BLaER1 (cell line): ENCODE data around the gene CDKAL1.
"Not testable (repeated sequence)": the region's sequence is repeated elsewhere in the genome, so short reads cannot be mapped to it uniquely, and the experiment has no call there.

Experiments
- H3K27ac ChIP-seq: shearing (Covaris generic); formaldehyde crosslinking; 2 replicates; pipeline ENCODE4 v1.8.1; 2022
- H3K27me3 ChIP-seq: shearing (Covaris generic); formaldehyde crosslinking; 2 replicates; pipeline ENCODE4 v1.8.1; 2022
- H3K36me3 ChIP-seq: shearing (Covaris generic); formaldehyde crosslinking; 2 replicates; pipeline ENCODE4 v1.8.1; 2022
- H3K4me1 ChIP-seq: shearing (Covaris generic); formaldehyde crosslinking; 2 replicates; pipeline ENCODE4 v1.8.1; 2022
- H3K4me2 ChIP-seq: shearing (Covaris generic); formaldehyde crosslinking; 2 replicates; pipeline ENCODE4 v1.8.1; 2022
- H3K4me3 ChIP-seq: shearing (Covaris generic); formaldehyde crosslinking; 2 replicates; pipeline ENCODE4 v1.8.1; 2022
- H3K9ac ChIP-seq: shearing (Covaris generic); formaldehyde crosslinking; 2 replicates; pipeline ENCODE4 v1.8.1; 2022
- H3K9me3 ChIP-seq: shearing (Covaris generic); formaldehyde crosslinking; 2 replicates; pipeline ENCODE4 v1.8.1; 2022
- H4K20me1 ChIP-seq: shearing (Covaris generic); formaldehyde crosslinking; 2 replicates; pipeline ENCODE4 v1.8.1; 2022
- Cebpa-rat ChIP-seq: shearing (Covaris generic); IDR thresholded peaks from 2 replicates; pipeline ENCODE4 v1.8.1; 2022

The CDKAL1 gene

DNA sequence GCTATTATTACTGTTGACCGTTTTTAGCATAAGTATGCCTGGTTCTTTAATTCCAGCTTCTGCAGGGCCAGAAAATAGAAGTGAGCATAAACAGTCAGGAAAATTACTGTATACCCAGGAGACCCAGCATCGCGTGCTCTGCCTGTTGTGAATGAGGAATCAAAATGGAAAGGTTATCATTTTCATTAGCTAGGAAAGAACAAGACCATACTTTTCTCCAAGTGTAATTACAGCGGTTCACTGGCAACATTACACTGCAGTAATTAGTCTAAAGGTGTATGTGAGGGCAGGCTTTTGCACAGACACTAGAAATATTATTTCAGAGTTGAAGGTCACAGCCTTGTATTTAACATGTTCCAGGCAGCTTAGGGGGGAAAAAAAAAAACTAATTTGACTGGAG, 655.5 kb downstream of the CDKAL1 start:
- Histone ChIP-seq H3K4me2 (peak overlapping the region; percentile 75), H3K9ac (no peak overlapping the region), H3K9me3 (peaks cover 17% of the 10 kb centered on the region), H3K4me1 (peaks cover 50% of the 10 kb centered on the region), H3K4me3 (no peak overlapping the region; the same call in 1 of the 2 replicates), H3K27ac (peak overlapping the region; percentile 20; the same call in 1 of the 2 replicates), H3K27me3 (no peaks in the 10 kb centered on the region), H3K36me3 (no peaks in the 10 kb centered on the region), H4K20me1 (no peaks in the 10 kb centered on the region)
- TF ChIP-seq Cebpa-rat: no peak

DNA sequence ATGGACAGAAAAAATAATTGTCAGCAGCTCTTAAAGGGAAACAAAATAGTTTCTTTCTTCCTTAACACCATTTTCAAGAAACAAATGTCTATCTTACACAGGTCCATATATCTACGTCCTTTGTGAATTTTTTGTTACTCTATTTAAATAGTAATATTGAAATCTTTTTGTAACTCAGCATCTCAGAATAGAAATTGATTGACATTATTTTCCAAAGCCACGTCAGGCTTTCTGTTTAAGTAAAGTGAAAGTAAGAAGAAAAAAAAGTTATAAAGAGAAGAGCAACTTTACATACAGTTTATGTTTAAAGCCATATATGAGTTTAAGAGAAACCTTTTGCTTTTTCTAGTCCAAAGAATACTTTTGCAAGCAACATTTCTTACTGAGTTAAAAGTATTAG, 656.4 kb downstream of the CDKAL1 start:
- Histone ChIP-seq H4K20me1 (no peaks in the 10 kb centered on the region), H3K9ac (no peak overlapping the region), H3K4me2 (peak overlapping the region; percentile 75), H3K4me1 (peaks cover 54% of the 10 kb centered on the region), H3K9me3 (peaks cover 17% of the 10 kb centered on the region), H3K4me3 (no peak overlapping the region), H3K27ac (0 out of 2 replicates have a peak overlapping the region, but pooled peaks have one; percentile 20), H3K36me3 (no peaks in the 10 kb centered on the region), H3K27me3 (no peaks in the 10 kb centered on the region)
- no peak for TF ChIP-seq Cebpa-rat

DNA sequence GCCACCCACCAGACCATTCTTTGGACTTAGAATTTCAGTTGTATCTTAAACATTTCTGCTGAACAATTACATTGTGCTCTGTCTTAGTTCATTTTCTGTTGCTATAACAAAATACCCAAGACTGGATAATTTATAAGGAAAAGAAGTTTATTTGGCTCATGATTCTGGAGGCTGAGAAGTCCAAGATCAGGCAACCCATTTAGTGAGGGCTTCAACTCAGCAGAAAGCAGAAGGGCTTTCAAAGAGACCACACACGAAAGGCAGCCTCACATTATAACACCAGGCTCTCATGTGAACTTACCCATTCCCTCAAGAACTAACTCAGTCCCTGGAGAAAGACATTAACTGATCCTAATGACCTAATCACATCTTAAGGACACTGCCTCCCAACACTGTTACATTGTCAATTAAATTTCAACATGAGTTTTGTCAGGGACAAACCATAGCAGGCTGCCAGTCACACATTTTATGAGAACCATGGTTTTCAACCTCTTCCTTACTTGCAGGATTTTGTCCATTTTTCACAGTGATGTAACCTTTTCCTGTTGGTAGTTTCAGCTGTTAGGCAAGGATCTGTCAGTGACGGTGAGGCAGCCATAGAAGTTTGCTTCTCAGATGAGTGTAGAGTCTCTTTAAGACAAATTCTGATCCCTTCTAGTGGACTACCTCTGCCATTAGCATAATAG, 659.7 kb downstream of the CDKAL1 start:
- H4K20me1 ChIP-seq: no peaks in the 10 kb centered on the region
- no peaks in the 10 kb centered on the region for H3K36me3 ChIP-seq
- H3K9me3 ChIP-seq: peaks cover 17% of the 10 kb centered on the region
- no peak overlapping the region for H3K4me3 ChIP-seq
- H3K27me3 ChIP-seq: no peaks in the 10 kb centered on the region
- H3K4me1 ChIP-seq: peaks cover 52% of the 10 kb centered on the region
- no peak for TF ChIP-seq Cebpa-rat
- no peak overlapping the region for H3K9ac ChIP-seq
- H3K27ac ChIP-seq: no peak overlapping the region
- H3K4me2 ChIP-seq: no peak overlapping the region

DNA sequence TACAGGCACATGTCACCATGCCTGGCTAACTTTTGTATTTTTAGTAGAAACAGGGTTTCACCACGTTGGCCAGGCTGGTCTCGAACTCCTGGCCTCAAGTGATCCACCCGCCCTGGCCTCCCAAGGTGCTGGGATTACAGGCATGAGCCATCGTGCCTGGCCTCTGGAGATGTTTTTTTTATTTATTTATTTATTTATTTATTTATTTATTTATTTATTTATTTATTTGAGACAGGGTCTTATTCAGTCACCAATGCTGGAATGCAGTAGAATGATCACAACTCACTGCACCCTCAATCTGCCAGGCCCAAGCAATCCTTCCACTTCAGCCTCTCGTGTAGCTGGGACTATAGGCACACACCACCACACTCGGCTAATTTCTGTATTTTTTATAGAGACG, 661.0 kb downstream of the CDKAL1 start:
- not testable (repeated sequence) for H3K4me2 ChIP-seq

DNA sequence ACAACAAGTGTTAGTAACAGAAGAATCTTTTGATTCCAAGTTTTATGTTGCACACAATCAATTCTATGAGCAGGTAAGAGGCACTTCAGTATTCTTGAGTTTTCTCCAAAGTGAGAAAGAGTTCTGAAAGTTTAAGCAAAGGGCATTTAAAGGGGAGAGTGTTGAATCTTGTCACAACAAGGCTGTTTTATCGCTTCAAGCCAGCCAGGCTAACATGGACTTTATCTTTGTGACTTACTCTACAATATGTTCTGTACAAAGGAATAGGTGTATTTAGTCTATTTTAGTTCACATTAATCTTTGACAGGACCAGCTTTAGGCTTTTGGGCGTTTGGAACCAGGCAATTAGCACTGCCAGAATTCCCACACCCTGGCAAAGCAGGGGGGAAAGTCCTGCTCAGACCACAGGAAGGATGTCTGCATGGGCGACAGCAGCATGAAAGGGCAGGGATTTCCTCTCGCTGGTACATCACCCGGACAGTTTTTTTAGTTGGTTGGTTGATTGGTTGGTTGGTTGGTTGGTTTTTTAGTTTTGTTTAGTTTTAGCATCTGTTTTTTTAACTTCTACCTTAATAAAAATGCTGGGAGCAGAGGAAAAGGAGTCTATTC, 663.9 kb downstream of the CDKAL1 start:
- peaks cover 52% of the 10 kb centered on the region for H3K4me1 ChIP-seq
- H3K27ac ChIP-seq: 0 out of 2 replicates have a peak overlapping the region, but pooled peaks have one; percentile 48
- peaks cover 12% of the 10 kb centered on the region for H3K9me3 ChIP-seq
- H3K27me3 ChIP-seq: no peaks in the 10 kb centered on the region
- no peak overlapping the region for H3K4me3 ChIP-seq
- H3K9ac ChIP-seq: no peak overlapping the region
- H3K4me2 ChIP-seq: peak overlapping the region; percentile 73
- no peaks in the 10 kb centered on the region for H4K20me1 ChIP-seq
- no peak for TF ChIP-seq Cebpa-rat
- no peaks in the 10 kb centered on the region for H3K36me3 ChIP-seq

More for the DNA sequence above, 661.0 kb downstream of the CDKAL1 start:
- not testable (repeated sequence) for H3K4me3 ChIP-seq, H3K36me3 ChIP-seq, H3K9ac ChIP-seq, H3K27ac ChIP-seq, H3K27me3 ChIP-seq, H4K20me1 ChIP-seq
- H3K9me3 ChIP-seq: peaks cover 17% of the 10 kb centered on the region
- H3K4me1 ChIP-seq: peaks cover 52% of the 10 kb centered on the region

DNA sequence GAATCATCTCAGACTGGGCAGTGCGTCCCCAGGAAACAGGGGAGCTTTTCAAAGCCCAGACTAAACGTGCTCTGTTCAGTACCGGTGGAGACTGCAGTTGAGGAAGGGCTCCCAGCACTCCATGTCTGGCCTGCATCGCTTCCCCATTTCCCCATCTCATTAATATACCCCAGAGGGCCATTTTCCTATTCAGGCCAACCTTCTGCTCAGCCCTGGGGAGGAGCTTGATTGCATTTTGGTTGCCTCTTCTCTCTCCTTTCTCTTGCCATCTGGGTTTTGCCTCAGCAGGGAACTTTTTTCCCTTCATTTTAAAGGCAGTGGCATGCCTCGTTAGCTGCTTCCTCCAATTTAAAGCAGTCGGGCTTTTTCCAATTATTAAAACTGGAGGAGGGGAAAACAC, 665.0 kb downstream of the CDKAL1 start:
- no peak for TF ChIP-seq Cebpa-rat
- no peaks in the 10 kb centered on the region for H3K36me3 ChIP-seq
- H3K27ac ChIP-seq: peak overlapping the region; percentile 48; the same call in 1 of the 2 replicates

DNA sequence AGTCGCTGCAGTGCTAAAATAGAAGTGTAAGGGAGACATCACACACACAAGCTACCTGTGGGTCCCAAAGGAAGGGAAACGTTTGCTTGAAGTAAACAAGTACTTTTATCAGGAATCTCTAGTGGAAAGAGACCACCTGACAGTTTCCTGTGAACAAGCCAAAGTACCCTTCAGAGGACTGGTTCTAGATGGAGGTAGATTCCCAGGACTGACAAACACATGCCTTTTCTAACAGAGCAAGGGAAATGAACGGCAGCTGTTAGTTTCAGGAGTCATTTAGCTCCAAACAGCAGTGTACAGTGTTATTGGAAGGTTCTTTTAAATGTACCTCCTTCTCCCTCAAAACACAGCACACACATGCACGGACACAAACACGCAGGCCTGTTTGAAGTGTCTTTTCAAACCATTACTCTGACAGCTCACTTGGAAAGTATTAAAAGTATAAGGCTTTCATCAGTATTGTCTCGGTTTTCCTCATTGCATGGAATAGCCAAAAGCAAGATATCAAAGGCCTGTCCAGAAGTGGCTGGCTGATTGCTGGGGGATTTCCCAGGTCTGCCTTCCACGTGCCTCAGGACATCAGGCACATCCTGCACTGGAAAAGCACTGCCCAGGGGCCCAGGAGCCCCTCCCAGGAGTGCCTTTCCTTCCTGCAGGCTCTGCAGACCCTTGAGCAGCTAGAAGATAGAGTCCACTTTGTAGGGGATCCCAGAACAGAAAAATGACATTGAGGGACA, 666.0 kb downstream of the CDKAL1 start:
- TF ChIP-seq Cebpa-rat: no peak
- no peaks in the 10 kb centered on the region for H4K20me1 ChIP-seq
- H3K9ac ChIP-seq: no peak overlapping the region
- H3K27me3 ChIP-seq: no peaks in the 10 kb centered on the region
- H3K9me3 ChIP-seq: peaks cover 7% of the 10 kb centered on the region
- H3K4me2 ChIP-seq: peak overlapping the region; percentile 73
- peaks cover 5% of the 10 kb centered on the region; the same call in 1 of the 2 replicates for H3K36me3 ChIP-seq
- H3K4me1 ChIP-seq: peaks cover 43% of the 10 kb centered on the region
- no peak overlapping the region for H3K4me3 ChIP-seq
- H3K27ac ChIP-seq: no peak overlapping the region

More for the DNA sequence above, 665.0 kb downstream of the CDKAL1 start:
- peaks cover under 1% of the 10 kb centered on the region; the same call in 1 of the 2 replicates for H3K9me3 ChIP-seq
- H3K9ac ChIP-seq: no peak overlapping the region; the same call in 1 of the 2 replicates
- no peak overlapping the region for H3K4me3 ChIP-seq
- peaks cover 52% of the 10 kb centered on the region for H3K4me1 ChIP-seq
- no peaks in the 10 kb centered on the region for H3K27me3 ChIP-seq
- peak overlapping the region; percentile 73 for H3K4me2 ChIP-seq
- H4K20me1 ChIP-seq: no peaks in the 10 kb centered on the region

DNA sequence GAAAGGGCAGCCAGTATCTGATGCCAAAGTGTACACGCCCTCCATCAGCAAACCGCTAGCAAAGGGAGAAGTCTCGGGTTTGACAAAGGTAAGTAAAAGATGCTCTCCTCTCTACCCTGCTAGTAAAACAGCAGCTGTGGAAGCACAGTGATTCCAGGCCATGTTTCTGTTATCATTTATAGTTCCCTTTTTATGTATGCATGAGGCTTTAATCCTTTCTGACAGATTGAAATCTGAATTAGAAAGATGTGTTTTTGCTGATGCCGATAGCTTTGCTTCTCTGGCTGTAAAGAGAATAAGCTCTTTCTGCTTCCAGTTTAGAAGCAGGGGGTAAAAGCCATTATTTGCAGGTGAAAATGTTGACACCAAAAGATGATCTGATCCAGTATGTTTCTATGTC, 666.9 kb downstream of the CDKAL1 start:
- Histone ChIP-seq H3K4me1 (peaks cover 43% of the 10 kb centered on the region), H3K27me3 (no peaks in the 10 kb centered on the region), H3K4me2 (no peak overlapping the region), H3K36me3 (peaks cover 6% of the 10 kb centered on the region; the same call in 1 of the 2 replicates), H3K27ac (no peak overlapping the region), H3K9me3 (peaks cover 13% of the 10 kb centered on the region), H3K9ac (no peak overlapping the region), H4K20me1 (no peaks in the 10 kb centered on the region), H3K4me3 (no peak overlapping the region)
- no peak for TF ChIP-seq Cebpa-rat

DNA sequence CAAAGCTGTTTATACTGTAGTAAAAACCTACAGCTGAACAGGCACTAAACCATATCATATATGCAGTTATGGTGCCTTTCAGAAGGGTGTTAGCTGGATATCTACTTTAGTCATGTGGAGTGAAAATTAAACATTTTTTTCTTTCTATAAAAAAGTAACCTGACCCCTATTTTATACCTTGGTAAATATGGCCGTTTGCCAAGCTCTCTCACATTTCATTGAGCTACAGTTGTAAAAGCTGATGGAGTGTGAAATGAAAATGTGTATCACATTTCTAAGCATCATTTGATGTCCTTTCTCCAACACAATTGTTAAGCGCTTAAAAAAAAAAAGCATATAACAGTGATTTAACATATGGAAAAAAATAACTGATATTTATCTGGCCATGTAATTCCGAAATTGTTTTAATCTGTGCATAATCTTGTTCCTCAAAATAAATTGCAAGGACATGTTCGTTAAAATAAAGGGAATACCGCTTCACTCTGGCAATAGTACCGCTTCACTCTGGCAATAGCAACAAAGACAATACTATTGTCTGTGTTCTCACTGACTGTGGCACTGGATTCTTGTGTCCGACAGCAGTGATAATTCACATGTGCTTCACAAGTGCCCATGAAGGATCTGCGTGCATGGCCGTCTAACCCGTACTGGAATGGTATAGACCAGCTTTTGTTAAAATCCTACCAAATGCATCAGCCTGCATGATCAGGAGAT, 667.5 kb downstream of the CDKAL1 start:
- Histone ChIP-seq H3K36me3 (peaks cover 6% of the 10 kb centered on the region; the same call in 1 of the 2 replicates), H4K20me1 (no peaks in the 10 kb centered on the region), H3K9ac (no peak overlapping the region), H3K27me3 (no peaks in the 10 kb centered on the region), H3K4me3 (no peak overlapping the region), H3K9me3 (peaks cover 13% of the 10 kb centered on the region), H3K4me2 (no peak overlapping the region), H3K27ac (no peak overlapping the region), H3K4me1 (peaks cover 43% of the 10 kb centered on the region)
- TF ChIP-seq Cebpa-rat: no peak
